IPS-NIHi11 (cell line): Measurements from ENCODE around the gene CMKLR1.

Source experiments
- DNase-seq: peaks from one replicate; pipeline ENCODE4 v3.0.0; 2012; ENCODE audit warnings: mixed read lengths, low spot score

CMKLR1 gene

GRCh38 chr12:108338915-108339657 lies at the start of gene CMKLR1:
CMKLR1 (minus strand) TSS chr12:108339311; CDS start chr12:108293591, 45,720 bp downstream.
- peak; percentile 52 for DNase-seq

GRCh38 chr12:108387771-108388170 lies 48.7 kb upstream of the CMKLR1 start:
- no peak for DNase-seq

- DNase-seq = no peak
These were observed 47.7 kb upstream of the CMKLR1 start for GRCh38 chr12:108386709-108387360.

- no peak for DNase-seq
These were observed 43.3 kb upstream of the CMKLR1 start for GRCh38 chr12:108382437-108382801.

GRCh38 chr12:108381787-108382436 lies 42.8 kb upstream of the CMKLR1 start:
- peak; percentile 67 for DNase-seq

GRCh38 chr12:108380382-108380781 lies 41.3 kb upstream of the CMKLR1 start:
- no peak for DNase-seq

GRCh38 chr12:108379823-108380222 lies 40.7 kb upstream of the CMKLR1 start:
- no peak for DNase-seq

GRCh38 chr12:108378926-108379325 lies 39.8 kb upstream of the CMKLR1 start:
- no peak for DNase-seq

- DNase-seq = no peak
These were observed 38.1 kb upstream of the CMKLR1 start for GRCh38 chr12:108377260-108377659.

GRCh38 chr12:108375986-108376663 lies 37.0 kb upstream of the CMKLR1 start:
- no peak for DNase-seq

- DNase-seq = no peak
These were observed 35.6 kb upstream of the CMKLR1 start for GRCh38 chr12:108374596-108375320.

GRCh38 chr12:108373111-108373510 lies 34.0 kb upstream of the CMKLR1 start:
- peak; percentile 42 for DNase-seq

GRCh38 chr12:108371801-108372344 lies 32.8 kb upstream of the CMKLR1 start:
- no peak for DNase-seq

GRCh38 chr12:108370415-108370814 lies 31.3 kb upstream of the CMKLR1 start:
- DNase-seq = no peak

GRCh38 chr12:108369736-108370396 lies 30.8 kb upstream of the CMKLR1 start:
- DNase-seq = peak; percentile 31

GRCh38 chr12:108368089-108368488 lies 29.0 kb upstream of the CMKLR1 start:
- no peak for DNase-seq

GRCh38 chr12:108367436-108367835 lies 28.3 kb upstream of the CMKLR1 start:
- no peak for DNase-seq

GRCh38 chr12:108365324-108365723 lies 26.2 kb upstream of the CMKLR1 start:
- no peak for DNase-seq

- no peak for DNase-seq
These were observed 25.8 kb upstream of the CMKLR1 start for GRCh38 chr12:108364879-108365278.

GRCh38 chr12:108363565-108363964 lies 24.5 kb upstream of the CMKLR1 start:
- no peak for DNase-seq

- DNase-seq = no peak
These were observed 24.1 kb upstream of the CMKLR1 start for GRCh38 chr12:108363165-108363564.
